Anterior cingulate cortex (tissue), 58 donors: ENCODE data around the gene SDHC.
"Not testable (repeated sequence)": the region's sequence is repeated elsewhere in the genome, so short reads cannot be mapped to it uniquely, and the experiment has no call there.

Source experiments
- DNase-seq, 58 donors: peaks; one replicate each; lab custom pipeline; 2025; lab: John Stamatoyannopoulos, UW

SDHC gene

GRCh38 chr1:161378014-161378413 is 63.8 kb downstream of the SDHC start:
- DNase-seq = no peak

GRCh38 chr1:161379071-161379470 is 64.9 kb downstream of the SDHC start:
- DNase-seq = peak in 5 of 58 donors; percentile 2 to 23 (median 12)

- no peak for DNase-seq
Measured at GRCh38 chr1:161381707-161382106, 67.5 kb downstream of the SDHC start.

GRCh38 chr1:161382214-161383019 is 68.2 kb downstream of the SDHC start:
- peak in 4 of 58 donors; percentile 2 to 58 (median 20) for DNase-seq

- DNase-seq = no peak
Measured at GRCh38 chr1:161388639-161389038, 74.5 kb downstream of the SDHC start.

- not testable (repeated sequence) for DNase-seq
Measured at GRCh38 chr1:161389158-161389557, 75.0 kb downstream of the SDHC start.

GRCh38 chr1:161389691-161390558 is 75.7 kb downstream of the SDHC start:
- peak; percentile 58 to 100 (median 97) for DNase-seq

GRCh38 chr1:161390559-161390858 is 76.3 kb downstream of the SDHC start:
- DNase-seq = no peak

- DNase-seq = not testable (repeated sequence)
Measured at GRCh38 chr1:161391136-161391535, 77.0 kb downstream of the SDHC start.

GRCh38 chr1:161391611-161392010 is 77.4 kb downstream of the SDHC start:
- no peak for DNase-seq

GRCh38 chr1:161393151-161393550 is 79.0 kb downstream of the SDHC start:
- no peak for DNase-seq

GRCh38 chr1:161397038-161397437 is 82.9 kb downstream of the SDHC start:
- DNase-seq = not testable (repeated sequence)

- DNase-seq = no peak
Measured at GRCh38 chr1:161398900-161399256, 84.7 kb downstream of the SDHC start.

- DNase-seq = peak; percentile 52 to 92 (median 83)
Measured at GRCh38 chr1:161399257-161399998, 85.2 kb downstream of the SDHC start.

- no peak for DNase-seq
Measured at GRCh38 chr1:161402446-161402845, 88.3 kb downstream of the SDHC start.

GRCh38 chr1:161404051-161404597 is 89.9 kb downstream of the SDHC start:
- no peak for DNase-seq

- DNase-seq = not testable (repeated sequence)
Measured at GRCh38 chr1:161406551-161406950, 92.4 kb downstream of the SDHC start.

- no peak for DNase-seq
Measured at GRCh38 chr1:161407451-161407985, 93.3 kb downstream of the SDHC start.

GRCh38 chr1:161408429-161409052 is 94.4 kb downstream of the SDHC start:
- DNase-seq = no peak
